Omental fat pad (tissue), 4 donors: ENCODE data around the gene KCTD4. TPM values are rescaled to one million over a fixed set of nuclear protein-coding genes. Genes with fewer than 3 reads are reported as not detected.

Experiments used
- ATAC-seq: fragments of 150-250 bp; one replicate; pipeline ENCODE4 v1.9.1; 2016; ENCODE audit warnings: mild to moderate bottlenecking, moderate library complexity; ENCODE audit not compliant: low FRiP score
- DNase-seq: peaks from one replicate; pipeline ENCODE4 v3.0.0-alpha.2; 2019; ENCODE audit warnings: low spot score
- total RNA-seq, 4 donors: library from RNA; depleted of rRNA; stranded (reverse); fragments of >200 nt; gene quantifications; one replicate each; pipeline ENCODE4 v1.1.0, GENCODE V29; 2016
- TF ChIP-seq, protein P1 (sequence below), 3 donors: fragments of 450-650 bp; IDR thresholded peaks; one replicate each; pipeline ENCODE4 v1.5.1; 2016 to 2017; ENCODE audit warnings: antibody characterized with exemption in 3 of 3, mild to moderate bottlenecking in 3 of 3, moderate library complexity in 2 of 3

KCTD4 gene
- total RNA-seq, 4 donors from 2014 or later = not detected

DNA sequence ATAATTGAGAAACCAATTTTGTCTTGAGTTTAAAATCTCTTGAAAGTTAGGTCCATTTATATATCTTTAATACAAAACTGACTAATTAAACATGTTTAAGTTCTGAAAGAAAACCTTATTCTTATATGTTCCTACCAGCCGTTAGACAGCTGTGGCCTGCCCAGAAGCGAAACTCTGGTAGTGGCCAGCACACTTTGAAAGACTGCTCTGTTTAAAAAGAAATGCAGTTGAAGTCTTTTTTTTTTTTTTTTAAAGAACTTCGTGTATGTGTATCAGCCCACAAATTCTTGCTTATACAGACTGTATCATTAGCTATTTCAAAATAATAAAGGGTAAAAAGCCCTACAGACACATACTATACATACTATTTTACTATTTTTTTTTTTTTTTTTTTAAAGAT, 34.0 kb downstream of the KCTD4 start:
- DNase-seq (no peak), ATAC-seq (no peak)
- TF ChIP-seq, protein P1, sequence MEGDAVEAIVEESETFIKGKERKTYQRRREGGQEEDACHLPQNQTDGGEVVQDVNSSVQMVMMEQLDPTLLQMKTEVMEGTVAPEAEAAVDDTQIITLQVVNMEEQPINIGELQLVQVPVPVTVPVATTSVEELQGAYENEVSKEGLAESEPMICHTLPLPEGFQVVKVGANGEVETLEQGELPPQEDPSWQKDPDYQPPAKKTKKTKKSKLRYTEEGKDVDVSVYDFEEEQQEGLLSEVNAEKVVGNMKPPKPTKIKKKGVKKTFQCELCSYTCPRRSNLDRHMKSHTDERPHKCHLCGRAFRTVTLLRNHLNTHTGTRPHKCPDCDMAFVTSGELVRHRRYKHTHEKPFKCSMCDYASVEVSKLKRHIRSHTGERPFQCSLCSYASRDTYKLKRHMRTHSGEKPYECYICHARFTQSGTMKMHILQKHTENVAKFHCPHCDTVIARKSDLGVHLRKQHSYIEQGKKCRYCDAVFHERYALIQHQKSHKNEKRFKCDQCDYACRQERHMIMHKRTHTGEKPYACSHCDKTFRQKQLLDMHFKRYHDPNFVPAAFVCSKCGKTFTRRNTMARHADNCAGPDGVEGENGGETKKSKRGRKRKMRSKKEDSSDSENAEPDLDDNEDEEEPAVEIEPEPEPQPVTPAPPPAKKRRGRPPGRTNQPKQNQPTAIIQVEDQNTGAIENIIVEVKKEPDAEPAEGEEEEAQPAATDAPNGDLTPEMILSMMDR (IDR thresholded peaks at IDR 0.05) = no peak

DNA sequence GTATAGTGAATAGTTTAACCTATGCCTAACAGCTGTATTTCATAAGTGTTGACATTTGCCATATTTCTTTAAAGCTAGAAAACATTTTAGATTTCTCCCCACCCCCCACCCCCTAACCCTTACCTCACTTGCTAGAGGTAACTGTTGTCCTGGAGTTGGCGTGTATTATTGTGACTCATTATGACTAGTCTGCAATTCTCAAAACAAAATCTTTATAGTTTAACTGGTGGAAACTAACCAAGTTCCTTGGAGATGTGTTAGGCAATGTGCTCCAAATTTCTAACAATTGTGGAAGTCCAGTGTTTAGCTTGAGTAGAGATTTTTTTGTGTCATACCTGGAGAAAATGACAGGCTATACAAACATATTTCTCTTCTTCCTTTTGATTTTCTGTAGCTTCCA, 38.0 kb downstream of the KCTD4 start:
- DNase-seq (no peak), ATAC-seq (peak; percentile 88)
- TF ChIP-seq, protein P1 (IDR thresholded peaks at IDR 0.05) = no peak

DNA sequence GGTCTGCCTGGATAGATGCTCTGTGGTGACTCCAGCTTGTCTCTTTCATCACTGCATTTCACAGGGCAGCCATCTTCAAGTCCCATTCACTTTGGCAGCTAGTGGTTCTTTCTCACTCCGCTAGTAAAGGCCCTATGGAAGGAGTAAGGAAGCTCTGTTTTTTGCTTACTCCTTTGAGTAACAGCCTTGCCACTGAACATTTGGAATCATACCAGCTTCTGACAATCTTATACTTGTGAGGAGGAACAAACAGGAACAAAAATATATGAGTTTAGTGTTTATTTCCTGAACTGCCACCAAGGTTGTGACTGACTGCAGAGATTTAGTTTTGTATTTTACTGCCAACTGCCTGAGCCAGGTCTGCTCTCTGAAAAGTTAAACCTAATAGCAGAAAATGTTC, 38.7 kb downstream of the KCTD4 start:
- TF ChIP-seq, protein P1 (IDR thresholded peaks at IDR 0.05) = no peak
- ATAC-seq (no peak), DNase-seq (no peak)

DNA sequence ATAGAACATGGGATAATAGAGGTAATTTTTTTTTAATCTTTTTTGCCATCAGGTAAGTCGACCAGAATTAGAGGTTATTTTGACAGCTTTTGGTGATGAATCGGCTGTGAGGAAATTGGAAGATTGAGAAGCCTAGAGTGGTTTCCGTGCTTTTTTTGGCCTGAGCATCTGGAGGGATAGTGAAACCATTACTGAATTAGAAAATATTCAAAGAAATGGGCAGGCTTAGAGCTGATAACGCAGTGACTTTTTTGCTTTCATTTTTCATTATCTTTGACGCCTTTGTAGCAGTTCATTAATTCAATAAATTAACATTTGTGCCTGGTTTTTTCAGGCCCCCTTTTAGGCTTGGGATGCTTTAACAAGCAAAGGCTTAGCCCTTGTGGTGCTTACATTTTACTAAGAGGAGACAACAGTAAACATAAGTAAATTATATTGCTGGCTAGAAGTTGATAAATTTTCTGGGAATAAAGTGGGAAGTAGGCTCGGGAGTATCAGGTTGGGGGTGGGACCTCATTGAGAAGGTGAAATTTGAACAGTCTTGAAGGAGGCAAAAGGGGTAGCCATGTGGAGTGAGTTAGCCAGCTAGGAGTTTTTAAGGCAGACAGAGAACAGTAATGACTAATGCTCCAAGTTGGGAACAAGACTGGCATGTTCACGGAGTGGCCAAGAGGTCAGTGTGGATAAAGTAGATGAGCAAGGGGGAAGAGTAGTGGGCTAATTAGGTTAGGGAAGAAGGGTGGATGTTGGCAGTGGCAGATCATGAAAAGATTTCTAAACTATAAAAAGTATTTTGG, 44.1 kb downstream of the KCTD4 start:
- TF ChIP-seq, protein P1 (IDR thresholded peaks at IDR 0.05) = no peak
- ATAC-seq = no peak
- DNase-seq = no peak

DNA sequence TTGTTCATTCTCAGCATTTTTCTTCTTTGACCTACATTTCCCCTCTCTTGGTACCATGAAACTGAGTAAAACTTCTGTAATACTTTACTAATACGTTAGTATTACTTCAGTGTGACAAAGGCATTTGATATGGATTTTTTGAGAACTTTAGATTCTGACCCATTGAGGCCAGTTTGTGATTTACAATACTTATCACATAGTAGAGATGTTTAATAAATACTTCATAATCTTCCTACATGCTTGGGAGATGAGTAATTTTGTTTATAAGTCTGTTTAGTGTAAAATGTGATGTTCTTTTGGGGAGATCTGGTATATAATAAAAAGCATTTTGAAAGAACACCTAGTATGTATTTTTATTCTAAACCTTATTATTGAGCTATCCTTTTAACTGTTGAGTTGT, 50.9 kb downstream of the KCTD4 start:
- ATAC-seq = no peak
- no peak for DNase-seq
- TF ChIP-seq, protein P1 (IDR thresholded peaks at IDR 0.05) = no peak

DNA sequence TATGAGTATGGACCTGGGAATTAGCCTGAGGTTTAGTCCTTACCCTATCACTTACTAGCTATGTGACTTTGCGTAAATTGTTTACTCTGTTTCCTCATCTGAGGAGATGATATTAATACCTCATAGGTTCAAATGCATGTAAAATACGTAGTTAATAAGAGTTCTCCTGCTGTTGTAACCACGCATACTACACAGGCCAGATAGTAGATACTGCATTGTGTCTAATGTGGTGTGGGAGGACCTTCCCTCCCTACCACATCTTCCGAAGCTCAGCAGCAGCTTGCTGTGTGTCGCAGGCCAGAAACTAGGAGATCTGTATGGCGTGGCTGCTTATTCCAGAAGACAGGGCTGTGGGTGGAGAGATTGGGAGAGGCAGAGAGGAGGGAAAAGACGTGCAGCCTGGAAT, 57.5 kb downstream of the KCTD4 start:
- TF ChIP-seq, protein P1 (IDR thresholded peaks at IDR 0.05) = no peak
- ATAC-seq (peak; percentile 63), DNase-seq (no peak)

Other genes starting within 250 kb of the KCTD4 start
- 1 to 10 TPM; 1.9 to 8.0 (median 2.5) TPM for gene NUFIP1, start 211.6 kb downstream of the KCTD4 start, total RNA-seq
- gene GPALPP1, start 211.5 kb downstream of the KCTD4 start, total RNA-seq = 10 to 100 TPM; 14.4 to 21.4 (median 17.6) TPM
- gene GTF2F2, start 80.5 kb downstream of the KCTD4 start, total RNA-seq = 10 to 100 TPM; 12.1 to 18.1 (median 14.8) TPM
- 1,000 to 10,000 TPM; 3,407 to 5,053 (median 4,011) TPM for gene TPT1, start 140.1 kb upstream of the KCTD4 start, total RNA-seq
- gene SLC25A30, start 217.3 kb upstream of the KCTD4 start, total RNA-seq = 10 to 100 TPM; 10.1 to 21.9 (median 11.9) TPM